GM19438 (cell line): ENCODE results near the gene MGMT.

Experiments used
- ATAC-seq: cut with Tn5 transposase; IDR thresholded peaks from one replicate; pipeline ENCODE4 v1.9.1; 2021; ENCODE audit warnings: low read depth; ENCODE audit not compliant: unreplicated experiment

Gene MGMT

DNA sequence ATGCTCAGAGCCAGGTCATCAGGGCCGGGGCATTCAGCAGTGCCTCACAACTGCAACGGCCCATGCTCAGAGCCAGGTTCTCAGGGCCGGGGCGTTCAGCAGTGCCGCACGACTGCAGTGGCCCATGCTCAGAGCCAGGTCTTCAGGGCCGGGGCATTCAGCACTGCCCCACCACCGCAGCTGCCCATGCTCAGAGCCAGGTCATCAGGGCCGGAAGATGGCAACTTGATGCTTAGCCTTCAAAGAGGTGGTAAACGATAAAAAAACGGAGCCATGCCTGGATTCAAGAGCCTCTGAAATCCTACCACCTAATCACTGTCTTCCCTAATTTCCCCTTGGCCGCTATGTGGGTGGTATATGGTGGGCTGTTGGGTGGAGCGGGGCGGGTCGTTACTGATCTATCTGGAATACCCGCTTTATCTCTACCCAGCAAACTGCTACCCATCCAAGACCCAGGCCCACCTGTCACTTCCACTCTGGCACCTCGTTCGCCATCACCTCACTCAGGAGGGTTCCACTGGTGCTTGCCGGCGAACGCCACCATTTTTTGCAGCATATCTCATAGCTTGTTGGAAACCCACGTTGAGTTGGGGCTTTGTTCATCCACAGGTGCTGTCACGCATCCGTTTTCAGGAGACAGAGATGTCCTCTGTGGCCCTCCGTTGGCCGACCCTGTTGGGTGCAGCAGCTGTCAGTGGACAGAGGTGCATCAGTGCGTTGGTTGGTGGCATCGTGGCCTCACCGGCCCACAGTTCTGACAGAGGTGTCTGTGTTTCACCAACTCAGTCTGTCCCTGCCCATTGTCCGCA, 275.9 kb downstream of the MGMT start:
- ATAC-seq: no peak

- ATAC-seq: no peak
Measured at GRCh38 chr10:129743738-129744133, 276.7 kb downstream of the MGMT start.

DNA sequence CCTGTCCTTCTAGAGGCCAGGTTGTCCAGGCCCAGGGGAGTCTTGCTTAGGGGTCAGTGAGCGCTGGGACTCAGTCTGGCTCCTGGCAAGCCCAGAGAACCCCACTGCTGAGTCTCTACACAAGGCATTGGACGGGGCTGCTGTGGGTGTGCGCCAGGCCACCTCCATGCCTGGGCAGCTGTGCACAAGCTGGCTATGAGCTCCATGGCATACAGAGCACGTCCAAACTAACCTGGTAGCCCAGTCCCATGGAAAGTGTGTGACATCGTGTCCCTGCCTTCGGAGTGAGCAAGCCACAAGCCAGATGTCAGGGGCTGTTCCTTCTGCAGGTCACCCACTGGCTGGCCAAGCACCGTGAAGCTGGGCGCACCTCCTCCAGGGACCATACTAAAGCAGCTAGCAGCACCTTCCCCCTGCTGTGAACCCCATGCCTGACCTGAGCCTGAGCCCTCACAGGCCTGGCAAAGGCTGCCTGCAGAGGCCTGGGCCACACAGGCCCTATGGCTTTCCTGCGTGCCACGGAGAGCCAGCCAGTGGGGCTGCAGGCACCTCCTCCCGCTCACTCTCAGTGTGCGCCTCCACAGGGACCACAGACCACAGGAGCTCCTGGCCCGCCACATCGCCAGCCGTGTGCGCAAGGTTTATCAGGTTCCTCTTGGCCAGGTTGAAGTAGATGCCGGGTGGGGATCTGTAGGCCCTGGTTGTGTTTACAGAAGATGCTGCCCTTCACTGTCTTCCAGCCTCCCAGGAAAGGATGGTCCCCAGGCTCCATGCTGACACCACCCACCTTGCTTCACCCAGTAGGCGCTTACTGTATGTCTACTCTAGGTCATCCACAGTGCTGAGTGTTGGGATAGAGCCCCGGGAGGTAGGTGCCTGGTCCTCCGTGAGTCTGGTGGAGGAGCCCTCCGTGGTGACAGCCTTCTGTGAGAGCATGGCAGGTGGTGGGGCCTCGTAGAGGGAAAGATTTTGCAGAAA, 277.4 kb downstream of the MGMT start:
- no peak for ATAC-seq

DNA sequence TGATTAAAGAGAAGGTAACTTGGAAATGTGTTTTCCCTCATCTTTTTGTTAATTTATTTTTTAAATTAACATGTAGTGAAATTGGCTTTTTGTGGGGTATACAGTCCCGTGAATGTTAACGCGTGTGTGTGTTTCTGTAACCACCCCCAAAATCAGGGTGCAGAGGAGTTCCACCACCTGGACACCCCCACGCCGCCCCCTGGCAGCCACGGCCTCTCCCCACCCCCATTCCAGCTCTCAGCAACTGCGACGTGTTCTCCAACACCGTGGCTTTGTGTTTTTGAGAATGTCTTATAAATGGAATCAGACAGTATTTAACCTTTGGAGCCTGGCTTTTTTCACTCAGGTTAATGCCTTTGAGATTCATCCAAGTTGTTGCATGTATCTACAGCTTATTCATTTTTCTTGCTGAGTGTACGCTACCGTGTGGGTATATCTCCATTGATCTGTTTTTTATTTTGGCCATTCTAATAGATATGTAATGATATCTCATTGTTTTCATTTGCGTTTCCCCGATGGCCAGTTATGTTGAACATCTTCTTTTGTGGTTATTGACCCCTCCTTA, 278.2 kb downstream of the MGMT start:
- ATAC-seq: no peak

DNA sequence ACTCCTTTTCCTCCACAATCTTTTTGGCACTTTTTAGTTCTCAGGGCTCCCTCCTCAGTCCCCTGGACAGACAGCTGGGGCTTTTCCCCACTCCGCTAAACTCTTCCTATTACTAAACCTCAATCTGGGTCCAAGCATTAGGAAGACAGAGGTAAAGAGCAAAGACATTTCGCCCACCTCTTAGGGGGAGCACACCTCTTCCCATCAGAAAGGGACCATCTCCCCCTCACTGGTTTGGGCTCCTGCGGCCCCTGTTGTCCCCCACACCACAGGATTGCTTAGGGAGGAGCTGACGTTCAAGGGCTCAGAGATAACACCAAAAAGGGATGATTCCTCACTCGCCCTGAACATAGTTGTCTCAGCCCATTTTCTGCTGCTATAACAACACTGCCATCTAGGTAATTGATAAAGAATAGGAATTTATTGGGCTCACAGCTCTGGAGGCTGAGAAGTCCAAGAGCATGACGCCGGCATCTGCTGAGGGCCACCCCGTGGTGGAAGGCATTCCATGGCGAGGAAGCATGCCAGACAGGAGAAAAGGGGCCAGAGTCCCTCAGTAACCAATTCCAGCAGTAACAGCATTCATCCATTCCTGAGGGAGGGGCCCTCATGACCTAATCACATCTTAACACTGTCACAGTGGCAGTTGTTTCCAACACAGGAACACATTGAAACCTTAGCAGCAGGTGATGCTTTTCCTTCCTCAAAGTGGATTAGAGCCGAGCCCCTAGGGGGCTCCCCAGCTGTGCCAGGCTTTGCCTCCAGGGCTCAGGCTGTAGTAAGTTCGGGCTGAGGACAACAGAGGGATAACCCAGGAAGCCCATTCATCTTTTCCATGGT, 287.4 kb downstream of the MGMT start:
- no peak for ATAC-seq

DNA sequence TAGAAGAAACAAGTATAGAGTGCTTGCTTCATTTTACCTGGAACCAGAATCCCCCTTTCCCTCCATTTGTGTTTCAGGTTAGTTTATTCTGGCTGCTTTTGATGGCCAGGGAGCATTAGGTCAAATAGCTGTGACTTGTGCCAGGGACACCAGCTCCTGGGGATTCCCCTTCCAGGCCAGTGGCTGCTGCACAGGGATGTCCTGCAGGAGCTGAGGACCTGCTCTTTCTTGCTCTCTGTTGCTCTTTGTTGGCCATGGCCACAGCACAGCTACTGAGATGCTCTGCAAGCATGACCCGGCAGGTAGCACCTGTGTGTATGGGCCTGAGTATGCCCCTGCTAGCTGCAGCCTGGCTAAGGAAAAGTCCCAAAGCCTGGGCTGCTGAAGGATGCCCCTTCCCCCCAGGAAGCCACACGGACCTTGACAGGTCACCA, 288.1 kb downstream of the MGMT start:
- no peak for ATAC-seq

DNA sequence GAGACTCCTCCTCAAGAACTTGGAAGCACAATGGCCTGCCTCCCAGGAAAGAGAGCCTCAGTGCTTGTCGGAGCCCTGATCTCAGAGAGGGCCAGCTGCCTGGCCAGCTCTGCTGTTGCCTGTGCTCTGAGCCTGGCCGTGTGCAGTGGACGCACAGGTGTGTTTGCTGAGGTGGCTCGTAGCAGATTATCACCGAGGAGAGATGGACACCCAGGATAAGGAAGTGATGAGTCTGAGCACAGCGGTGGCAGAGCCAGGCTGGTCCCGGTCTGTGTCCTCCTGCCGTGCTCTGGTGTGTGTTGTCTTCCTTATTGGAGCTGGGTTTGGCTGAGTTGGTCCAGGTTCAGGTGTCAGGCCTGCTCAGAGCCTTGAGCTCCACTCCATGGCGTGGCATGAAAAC, 288.6 kb downstream of the MGMT start:
- no peak for ATAC-seq

GRCh38 chr10:129756912-129757901, 290.2 kb downstream of the MGMT start:
- peak; percentile 86 for ATAC-seq

DNA sequence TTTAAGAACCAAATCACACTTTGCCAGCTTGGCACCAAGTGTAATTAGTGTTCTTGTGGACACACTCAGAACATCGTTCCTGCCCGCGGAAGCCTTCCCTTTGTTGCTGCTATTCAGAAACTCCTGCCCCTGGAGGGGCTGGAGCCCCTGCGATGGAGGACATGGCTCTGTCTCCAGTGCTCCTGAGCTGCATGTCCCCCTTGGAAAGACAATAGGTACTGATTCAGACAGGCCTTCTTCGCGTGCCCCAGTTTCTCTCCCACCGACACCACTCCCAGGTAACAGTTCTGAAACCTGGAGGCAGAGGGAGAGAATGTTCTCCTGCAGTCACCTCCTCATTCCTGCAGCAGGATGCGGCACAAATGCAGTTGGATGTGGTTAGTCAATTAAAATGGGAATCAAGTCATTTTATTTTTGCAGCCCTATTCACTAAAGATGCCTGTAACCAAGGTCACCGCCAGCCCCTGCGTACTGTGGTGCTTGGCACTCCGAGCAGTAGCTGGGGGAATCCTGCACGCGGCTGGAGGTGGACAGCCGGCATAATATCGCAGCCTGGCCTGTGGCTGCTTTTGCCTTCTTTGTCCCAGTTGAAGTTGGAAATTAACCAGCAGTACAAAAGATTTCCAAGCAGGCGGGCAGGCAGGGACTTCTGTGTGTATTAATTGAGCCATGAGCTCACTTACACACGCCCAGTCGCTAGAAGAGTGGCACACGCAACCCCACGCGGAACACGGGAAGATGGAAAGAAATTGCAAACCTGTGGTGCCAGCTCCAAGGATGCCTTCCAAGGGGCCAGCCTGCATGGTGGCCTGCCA, 291.4 kb downstream of the MGMT start:
- ATAC-seq: no peak

DNA sequence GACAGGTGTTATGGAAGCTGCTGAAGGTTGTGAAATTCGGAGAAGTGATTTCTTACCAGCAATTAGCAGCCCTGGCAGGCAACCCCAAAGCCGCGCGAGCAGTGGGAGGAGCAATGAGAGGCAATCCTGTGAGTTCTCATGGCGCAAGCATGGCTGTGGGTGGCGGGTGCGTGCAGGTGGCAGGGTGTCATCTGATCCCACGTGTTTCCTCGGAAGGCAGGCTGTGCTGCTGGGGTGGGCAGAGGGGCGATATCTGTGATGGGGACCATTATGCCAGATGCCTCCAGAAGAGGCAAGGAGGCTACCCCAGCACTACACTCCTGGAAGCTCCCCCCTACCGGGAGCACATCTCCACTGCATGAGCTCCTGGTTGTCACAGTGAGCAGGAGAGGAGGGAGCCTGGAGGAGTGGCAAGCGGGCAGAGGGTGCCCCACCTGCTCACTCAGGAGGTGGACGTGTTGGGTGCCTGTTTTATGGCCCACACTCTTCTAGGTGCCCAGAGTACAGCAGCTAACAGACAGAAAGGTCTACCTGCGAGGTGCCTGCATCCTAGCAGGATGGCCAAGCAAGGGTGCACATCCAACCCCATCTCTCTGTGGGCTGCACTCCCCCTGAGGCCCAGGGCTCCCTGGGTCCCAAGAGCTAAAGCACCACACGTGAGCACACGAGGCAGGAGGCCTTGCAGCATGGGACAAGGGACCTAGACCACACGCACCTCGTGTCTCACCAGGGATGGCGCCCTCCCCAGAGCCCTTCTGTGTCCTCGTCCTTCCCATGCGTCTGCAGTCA, 292.4 kb downstream of the MGMT start:
- ATAC-seq: no peak

DNA sequence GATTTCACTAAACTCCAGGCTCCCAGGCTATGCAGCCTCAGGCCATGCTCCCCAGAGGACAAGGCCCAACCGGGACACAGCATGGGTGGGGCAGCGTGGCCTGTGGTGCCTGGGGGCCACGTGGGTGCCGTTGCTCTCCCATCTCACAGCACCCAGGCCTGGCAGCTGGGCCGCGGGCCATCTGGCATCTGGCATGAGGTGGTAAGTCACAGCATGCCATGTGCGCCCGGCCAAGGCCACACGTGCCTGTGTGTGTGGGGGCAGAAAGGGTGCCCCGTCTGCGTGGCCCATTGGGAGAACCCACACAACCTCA, 292.9 kb downstream of the MGMT start:
- ATAC-seq: no peak

DNA sequence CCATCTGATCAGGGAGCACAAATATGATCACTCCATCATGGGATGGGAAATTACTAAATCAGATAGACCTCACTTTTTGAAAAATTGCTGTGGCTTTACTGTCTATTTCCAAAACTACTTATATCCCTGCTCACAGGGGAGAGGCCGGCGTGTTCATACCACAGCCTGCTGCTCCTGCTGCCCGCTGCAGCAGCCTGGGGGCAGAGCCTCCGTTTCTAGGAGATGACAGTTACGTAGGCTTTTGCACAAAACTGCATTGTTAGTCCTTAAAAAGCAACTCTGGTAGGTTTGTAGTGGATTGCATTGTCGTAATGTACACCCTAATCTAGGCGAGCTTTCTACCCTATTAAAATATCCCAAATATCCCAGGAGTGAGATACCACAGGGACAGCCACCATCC, 293.4 kb downstream of the MGMT start:
- no peak for ATAC-seq

DNA sequence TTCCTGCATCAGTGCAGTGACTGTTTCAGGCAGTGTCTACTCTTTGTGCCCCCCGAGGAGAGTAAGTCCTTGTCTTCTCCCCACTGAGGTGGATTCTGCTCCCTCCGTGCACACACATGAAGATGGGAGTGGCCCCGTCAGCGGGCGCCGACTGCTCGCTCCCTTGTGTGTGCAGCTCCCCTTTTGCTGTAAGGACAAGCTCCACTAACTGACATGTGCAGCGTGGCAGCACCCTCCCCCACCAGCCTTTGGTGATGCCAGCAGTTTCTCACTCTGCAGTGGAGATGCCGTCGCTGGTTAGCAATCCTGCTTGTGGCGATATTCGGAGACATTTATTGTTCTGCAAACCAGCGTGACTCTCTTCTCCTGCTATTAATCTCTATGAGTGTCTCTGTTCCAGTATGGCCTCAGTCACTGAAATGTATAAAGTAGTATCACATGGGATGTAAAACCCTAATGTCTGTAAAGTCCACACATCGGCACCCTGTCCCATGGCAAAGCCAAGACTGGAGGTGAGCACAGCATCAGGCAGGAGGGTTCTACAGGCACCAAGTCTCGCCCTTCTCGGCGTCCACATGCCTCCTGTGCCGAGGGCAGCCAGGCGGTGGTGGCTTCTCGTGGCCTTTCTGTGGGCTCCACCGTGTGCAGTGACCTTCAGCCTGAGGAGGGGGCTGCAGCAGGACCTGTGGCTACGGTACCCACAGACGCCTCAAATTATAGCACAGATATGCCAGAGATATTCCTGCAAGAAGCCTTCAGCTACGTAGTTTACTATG, 294.3 kb downstream of the MGMT start:
- ATAC-seq: no peak

DNA sequence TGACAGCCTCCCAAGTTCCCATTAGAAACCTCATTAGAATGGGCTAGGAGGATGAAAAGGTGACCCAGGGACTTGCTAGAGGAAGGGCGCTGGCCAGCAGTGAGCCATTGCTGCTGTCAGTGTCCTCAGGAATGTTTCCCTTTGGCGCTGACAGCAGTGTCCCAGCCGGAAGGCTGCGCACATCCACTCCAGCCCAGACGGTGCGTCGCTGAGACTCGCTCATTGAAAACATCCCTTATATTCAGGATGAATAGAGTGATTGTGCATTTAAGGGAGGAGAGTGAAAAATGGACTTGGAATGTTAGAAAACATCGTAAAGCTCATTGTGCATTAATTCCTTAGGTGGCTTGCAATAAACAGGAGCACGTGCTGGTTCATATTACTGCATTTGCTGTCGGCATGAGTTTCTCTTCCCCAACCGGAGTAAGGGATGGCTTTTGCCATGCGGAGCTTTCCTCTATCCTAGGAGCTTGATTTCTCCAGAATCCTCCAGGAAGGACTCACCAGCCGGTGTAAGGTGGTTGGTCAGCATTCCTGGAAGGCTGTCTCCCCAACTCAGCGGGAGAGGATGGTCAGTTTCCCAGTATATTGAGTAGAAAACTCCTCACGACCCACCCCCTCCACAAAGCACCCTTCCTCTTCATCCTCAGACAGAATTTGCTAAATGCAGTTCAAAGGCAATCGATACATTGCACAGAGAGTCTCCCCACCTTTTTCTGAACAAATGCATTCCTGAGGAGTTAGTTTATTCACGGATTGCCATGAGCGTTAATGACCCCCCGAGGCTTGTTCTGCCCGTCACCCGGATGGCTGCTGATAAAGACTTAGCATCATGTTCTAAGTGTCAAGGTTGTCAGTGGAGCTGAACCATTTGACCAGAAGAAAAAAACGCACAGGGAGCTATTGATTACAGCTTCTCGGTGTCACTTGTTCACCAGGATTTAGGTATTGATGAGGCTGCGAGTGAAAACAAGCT, 295.2 kb downstream of the MGMT start:
- no peak for ATAC-seq

- no peak for ATAC-seq
Measured at GRCh38 chr10:129764011-129764900, 297.2 kb downstream of the MGMT start.
